Liver (tissue), 9 donors: ENCODE results near the gene YBX2. TPM values are rescaled to one million over a fixed set of nuclear protein-coding genes. Genes with fewer than 3 reads are reported as not detected.

Source experiments
- DNase-seq: peaks from one replicate; pipeline ENCODE4 v3.0.0-alpha.2; 2017; ENCODE audit warnings: low spot score
- H3K27ac ChIP-seq, 2 donors: one replicate each; pipeline ENCODE4 v1.7.0; 2013; ENCODE audit warnings: inconsistent platforms in 2 of 2, low read length in 2 of 2, control low read depth in 1 of 2, low read depth in 1 of 2, mild to moderate bottlenecking in 1 of 2
- H3K27me3 ChIP-seq, 4 donors: one replicate each; pipeline versions ENCODE4 v1.6.1 to v1.7.0; 2013; ENCODE audit warnings: low read length in 3 of 4, inconsistent platforms in 1 of 4, mild to moderate bottlenecking in 1 of 4, moderate library complexity in 1 of 4; ENCODE audit not compliant: control insufficient read depth in 4 of 4, insufficient read depth in 4 of 4
- H3K36me3 ChIP-seq, 4 donors: one replicate each; pipeline versions ENCODE4 v1.6.1 to v1.7.0; 2013; ENCODE audit warnings: low read length in 3 of 4, mild to moderate bottlenecking in 3 of 4, low read depth in 1 of 4, moderate library complexity in 1 of 4; ENCODE audit not compliant: control insufficient read depth in 4 of 4, insufficient read depth in 3 of 4
- H3K4me1 ChIP-seq, 4 donors: one replicate each; pipeline versions ENCODE4 v1.6.1 to v1.7.0; 2013; ENCODE audit warnings: low read length in 3 of 4, mild to moderate bottlenecking in 3 of 4, moderate library complexity in 1 of 4; ENCODE audit not compliant: control insufficient read depth in 4 of 4, insufficient read depth in 4 of 4
- H3K4me3 ChIP-seq, 3 donors: one replicate each; pipeline versions ENCODE4 v1.6.1 to v1.7.0; 2013; ENCODE audit warnings: low read length in 3 of 3, control low read depth in 1 of 3, low read depth in 1 of 3, mild to moderate bottlenecking in 1 of 3
- H3K9ac ChIP-seq, 2 donors: one replicate each; pipeline ENCODE4 v1.7.0; 2013; ENCODE audit warnings: low read length in 2 of 2, mild to moderate bottlenecking in 2 of 2, moderate library complexity in 2 of 2, control low read depth in 1 of 2, low read depth in 1 of 2
- H3K9me3 ChIP-seq, 4 donors: one replicate each; pipeline versions ENCODE4 v1.6.1 to v1.7.0; 2013; ENCODE audit warnings: low read length in 3 of 4; ENCODE audit not compliant: control insufficient read depth in 4 of 4
- ATF3 ChIP-seq: IDR thresholded peaks from 2 replicates; pipeline ENCODE4 v1.6.1; 2016; ENCODE audit warnings: antibody characterized with exemption
- CTCF ChIP-seq: fragments of 150-350 bp; IDR thresholded peaks from 2 replicates; pipeline ENCODE4 v1.5.1; 2017; ENCODE audit warnings: improper control_type of control experiment, low read depth, low read length; ENCODE audit not compliant: missing input control
- EGR1 ChIP-seq, 2 donors: IDR thresholded peaks; 2 replicates each; pipeline ENCODE4 v1.6.1; 2016 to 2018; ENCODE audit warnings: antibody characterized with exemption in 2 of 2, low read depth in 2 of 2
- FOXA1 ChIP-seq: IDR thresholded peaks from 2 replicates; pipeline ENCODE4 v1.6.1; 2016; ENCODE audit warnings: antibody characterized with exemption
- FOXA2 ChIP-seq: IDR thresholded peaks from 2 replicates; pipeline ENCODE4 v1.6.1; 2016; ENCODE audit warnings: antibody characterized with exemption
- GABPA ChIP-seq, 2 donors: IDR thresholded peaks in 1 of 2; conservative IDR thresholded peaks in 1 of 2; 2 replicates each; pipeline ENCODE4 v1.6.1; 2016; ENCODE audit warnings: antibody characterized with exemption in 2 of 2, mild to moderate bottlenecking in 1 of 2, moderate library complexity in 1 of 2
- HNF4A ChIP-seq, 2 donors: conservative IDR thresholded peaks; 2 replicates each; pipeline ENCODE4 v1.6.1; 2016; ENCODE audit warnings: antibody characterized with exemption in 2 of 2, mild to moderate bottlenecking in 2 of 2
- HNF4G ChIP-seq: IDR thresholded peaks from 2 replicates; pipeline ENCODE4 v1.6.1; 2016; ENCODE audit warnings: antibody characterized with exemption
- JUND ChIP-seq, 2 donors: IDR thresholded peaks; 2 replicates each; pipeline ENCODE4 v1.6.1; 2016; ENCODE audit warnings: antibody characterized with exemption in 2 of 2
- MAX ChIP-seq: IDR thresholded peaks from 2 replicates; pipeline ENCODE4 v1.6.1; 2016; ENCODE audit warnings: antibody characterized with exemption
- NR2F2 ChIP-seq: IDR thresholded peaks from 2 replicates; pipeline ENCODE4 v1.6.1; 2016; ENCODE audit warnings: antibody characterized with exemption
- RAD21 ChIP-seq, 2 donors: IDR thresholded peaks; 2 replicates each; pipeline ENCODE4 v1.6.1; 2016; ENCODE audit warnings: antibody characterized with exemption in 2 of 2, mild to moderate bottlenecking in 2 of 2
- RXRA ChIP-seq, 2 donors: IDR thresholded peaks; 2 replicates each; pipeline ENCODE4 v1.6.1; 2017 to 2018; ENCODE audit warnings: antibody characterized with exemption in 2 of 2, mild to moderate bottlenecking in 1 of 2
- SP1 ChIP-seq: IDR thresholded peaks from 2 replicates; pipeline ENCODE4 v1.6.1; 2018; ENCODE audit warnings: antibody characterized with exemption, mild to moderate bottlenecking
- TAF1 ChIP-seq: conservative IDR thresholded peaks from 2 replicates; pipeline ENCODE4 v1.6.1; 2016; ENCODE audit warnings: antibody characterized with exemption, mild to moderate bottlenecking
- YY1 ChIP-seq: IDR thresholded peaks from 2 replicates; pipeline ENCODE4 v1.6.1; 2016; ENCODE audit warnings: antibody characterized with exemption, mild to moderate bottlenecking
- WGBS: extraction: QIAGEN DNeasy Blood & Tissue Kit; methylation state at CpG from one replicate; pipeline ENCODE4 v1.1.7; 2013; 5-methylcytosine and 5-hydroxymethylcytosine counted together
- polyA plus RNA-seq, 2 donors: library from polyadenylated mRNA; stranded (reverse) in 1 of 2; unstranded in 1 of 2; fragments of 200-250 nt in 1 of 2; fragments of >200 nt in 1 of 2; fragmentation: Nextera tagmentation in 1 of 2; extraction: Ambion mirVana in 1 of 2; gene quantifications; one replicate each; pipeline versions ENCODE4 v1.2.1 to v1.2.3, GENCODE V29; 2013 to 2015
- total RNA-seq, 2 donors: library from RNA; depleted of rRNA; stranded (reverse); fragments of >200 nt; gene quantifications; one replicate each; pipeline ENCODE4 v1.2.3, GENCODE V29; 2014
- TF ChIP-seq, protein P1 (sequence below): IDR thresholded peaks from 2 replicates; pipeline ENCODE4 v1.6.1; 2016; ENCODE audit warnings: antibody characterized with exemption
- TF ChIP-seq, protein P2 (sequence below): IDR thresholded peaks from 2 replicates; pipeline ENCODE4 v1.6.1; 2016; ENCODE audit warnings: antibody characterized with exemption, mild to moderate bottlenecking
- donor health status: healthy.
- donor health status: healthy.
- donor health status: healthy.
- donor health status: healthy.
- donor health status: healthy.

Gene YBX2
- total and polyA plus RNA-seq, 4 donors, result 0.33 to 0.75 (median 0.57) TPM

DNA sequence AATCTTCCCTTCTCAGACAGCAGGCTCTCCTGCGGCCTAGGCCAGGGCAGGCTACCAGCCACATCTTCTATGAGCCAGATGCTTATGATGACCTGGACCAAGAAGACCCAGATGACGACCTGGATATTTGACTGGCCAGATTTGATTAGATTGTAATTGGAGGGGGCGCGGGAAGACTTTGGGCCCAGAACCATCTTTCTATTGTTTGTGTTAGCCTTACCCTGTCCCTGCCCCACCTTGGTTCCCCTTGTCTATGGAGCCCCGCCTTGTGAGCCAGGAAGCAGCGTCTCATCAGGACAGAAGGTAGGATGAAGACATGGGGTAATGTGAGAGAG, 34.9 kb downstream of the YBX2 start:
- Histone ChIP-seq H3K36me3 (peaks cover 0 to 15% (median 7%) of the 10 kb centered on the region in 4 donors), H3K27me3 (no peaks in the 10 kb centered on the region), H3K4me3 (peak overlapping the region; percentile 15 to 68 (median 63)), H3K9me3 (no peaks in the 10 kb centered on the region), H3K27ac (peak overlapping the region; percentile 72 to 85), H3K4me1 (peaks cover 13 to 53% (median 32%) of the 10 kb centered on the region in 4 donors), H3K9ac (peak overlapping the region in 1 of 2 donors; percentile 52)
- TF ChIP-seq FOXA1, result no peak
- TF ChIP-seq HNF4A (conservative IDR thresholded peaks at IDR 0.05), result no peak
- no peak for TF ChIP-seq RXRA (IDR thresholded peaks at IDR 0.05)
- no peak for TF ChIP-seq SP1
- TF ChIP-seq TAF1, result no peak
- TF ChIP-seq YY1, result no peak
- TF ChIP-seq, protein P1, sequence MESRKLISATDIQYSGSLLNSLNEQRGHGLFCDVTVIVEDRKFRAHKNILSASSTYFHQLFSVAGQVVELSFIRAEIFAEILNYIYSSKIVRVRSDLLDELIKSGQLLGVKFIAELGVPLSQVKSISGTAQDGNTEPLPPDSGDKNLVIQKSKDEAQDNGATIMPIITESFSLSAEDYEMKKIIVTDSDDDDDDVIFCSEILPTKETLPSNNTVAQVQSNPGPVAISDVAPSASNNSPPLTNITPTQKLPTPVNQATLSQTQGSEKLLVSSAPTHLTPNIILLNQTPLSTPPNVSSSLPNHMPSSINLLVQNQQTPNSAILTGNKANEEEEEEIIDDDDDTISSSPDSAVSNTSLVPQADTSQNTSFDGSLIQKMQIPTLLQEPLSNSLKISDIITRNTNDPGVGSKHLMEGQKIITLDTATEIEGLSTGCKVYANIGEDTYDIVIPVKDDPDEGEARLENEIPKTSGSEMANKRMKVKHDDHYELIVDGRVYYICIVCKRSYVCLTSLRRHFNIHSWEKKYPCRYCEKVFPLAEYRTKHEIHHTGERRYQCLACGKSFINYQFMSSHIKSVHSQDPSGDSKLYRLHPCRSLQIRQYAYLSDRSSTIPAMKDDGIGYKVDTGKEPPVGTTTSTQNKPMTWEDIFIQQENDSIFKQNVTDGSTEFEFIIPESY, result no peak
- no peak for TF ChIP-seq NR2F2
- no peak for TF ChIP-seq GABPA (IDR thresholded peaks at IDR 0.05 in 1 of 2, conservative IDR thresholded peaks at IDR 0.05 in 1 of 2)
- no peak for TF ChIP-seq RAD21 (IDR thresholded peaks at IDR 0.05)
- TF ChIP-seq JUND (IDR thresholded peaks at IDR 0.05), result no peak
- no peak for TF ChIP-seq CTCF
- TF ChIP-seq MAX, result no peak
- TF ChIP-seq EGR1 (IDR thresholded peaks at IDR 0.05; ENCODE audit: low read depth in 2 of 2), result no peak
- WGBS, result 77% methylated on average over 6 of the region's 6 CpGs
- no peak for DNase-seq

- DNase-seq, result no peak
- Histone ChIP-seq H3K27ac (peak overlapping the region; percentile 72 to 85), H3K4me1 (peaks cover 13 to 53% (median 32%) of the 10 kb centered on the region in 4 donors), H3K4me3 (peak overlapping the region; percentile 15 to 63 (median 34)), H3K9ac (peak overlapping the region in 1 of 2 donors; percentile 55), H3K9me3 (no peaks in the 10 kb centered on the region), H3K27me3 (no peaks in the 10 kb centered on the region), H3K36me3 (peaks cover 0 to 15% (median 8%) of the 10 kb centered on the region in 4 donors)
- whole genome bisulfite sequencing, result 29% methylated on average over 7 of the region's 7 CpGs
- TF ChIP-seq MAX (peak; percentile 66), NR2F2 (peak; percentile 22), FOXA1 (peak; percentile 8), RAD21 (IDR thresholded peaks at IDR 0.05) (peak in 1 of 2 donors; percentile 11), SP1 (peak; percentile 95), FOXA2 (peak; percentile 16), TAF1 (peak; percentile 33), YY1 (peak; percentile 80), HNF4A (conservative IDR thresholded peaks at IDR 0.05) (peak; percentile 92), ATF3 (peak; percentile 86), GABPA (IDR thresholded peaks at IDR 0.05 in 1 of 2, conservative IDR thresholded peaks at IDR 0.05 in 1 of 2) (no peak), HNF4G (peak; percentile 67), RXRA (IDR thresholded peaks at IDR 0.05) (peak; percentile 65 to 76)
- TF ChIP-seq, protein P2, sequence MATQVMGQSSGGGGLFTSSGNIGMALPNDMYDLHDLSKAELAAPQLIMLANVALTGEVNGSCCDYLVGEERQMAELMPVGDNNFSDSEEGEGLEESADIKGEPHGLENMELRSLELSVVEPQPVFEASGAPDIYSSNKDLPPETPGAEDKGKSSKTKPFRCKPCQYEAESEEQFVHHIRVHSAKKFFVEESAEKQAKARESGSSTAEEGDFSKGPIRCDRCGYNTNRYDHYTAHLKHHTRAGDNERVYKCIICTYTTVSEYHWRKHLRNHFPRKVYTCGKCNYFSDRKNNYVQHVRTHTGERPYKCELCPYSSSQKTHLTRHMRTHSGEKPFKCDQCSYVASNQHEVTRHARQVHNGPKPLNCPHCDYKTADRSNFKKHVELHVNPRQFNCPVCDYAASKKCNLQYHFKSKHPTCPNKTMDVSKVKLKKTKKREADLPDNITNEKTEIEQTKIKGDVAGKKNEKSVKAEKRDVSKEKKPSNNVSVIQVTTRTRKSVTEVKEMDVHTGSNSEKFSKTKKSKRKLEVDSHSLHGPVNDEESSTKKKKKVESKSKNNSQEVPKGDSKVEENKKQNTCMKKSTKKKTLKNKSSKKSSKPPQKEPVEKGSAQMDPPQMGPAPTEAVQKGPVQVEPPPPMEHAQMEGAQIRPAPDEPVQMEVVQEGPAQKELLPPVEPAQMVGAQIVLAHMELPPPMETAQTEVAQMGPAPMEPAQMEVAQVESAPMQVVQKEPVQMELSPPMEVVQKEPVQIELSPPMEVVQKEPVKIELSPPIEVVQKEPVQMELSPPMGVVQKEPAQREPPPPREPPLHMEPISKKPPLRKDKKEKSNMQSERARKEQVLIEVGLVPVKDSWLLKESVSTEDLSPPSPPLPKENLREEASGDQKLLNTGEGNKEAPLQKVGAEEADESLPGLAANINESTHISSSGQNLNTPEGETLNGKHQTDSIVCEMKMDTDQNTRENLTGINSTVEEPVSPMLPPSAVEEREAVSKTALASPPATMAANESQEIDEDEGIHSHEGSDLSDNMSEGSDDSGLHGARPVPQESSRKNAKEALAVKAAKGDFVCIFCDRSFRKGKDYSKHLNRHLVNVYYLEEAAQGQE, result peak; percentile 79
- TF ChIP-seq, protein P1, result peak; percentile 57
These were observed 35.5 kb downstream of the YBX2 start for GRCh38 chr17:7258731-7259554.
